Osteocyte (in vitro differentiated cells): ENCODE measurements around the gene CDC42EP1. TPM values are rescaled to one million over a fixed set of nuclear protein-coding genes. Genes with fewer than 3 reads are reported as not detected.
A peak's percentile ranks its signal among the peaks of the same experiment; 100 is the strongest.

ENCODE experiments used
- DNase-seq: peaks from one replicate; pipeline ENCODE4 v3.0.0; 2021; ENCODE audit warnings: mixed read lengths; ENCODE audit not compliant: unreplicated experiment; ENCODE audit errors: extremely low spot score
- H3K27ac Mint-ChIP-seq: one replicate; pipeline ENCODE4 v1.8.0; 2021; ENCODE audit warnings: mild to moderate bottlenecking, mixed read lengths; ENCODE audit not compliant: unreplicated experiment
- H3K27me3 Mint-ChIP-seq: one replicate; pipeline ENCODE4 v1.8.0; 2021; ENCODE audit warnings: mixed read lengths; ENCODE audit not compliant: unreplicated experiment
- H3K36me3 Mint-ChIP-seq: one replicate; pipeline ENCODE4 v1.8.0; 2021; ENCODE audit warnings: mixed read lengths; ENCODE audit not compliant: unreplicated experiment
- H3K4me1 Mint-ChIP-seq: one replicate; pipeline ENCODE4 v1.8.0; 2021; ENCODE audit warnings: mixed read lengths; ENCODE audit not compliant: unreplicated experiment
- H3K4me3 Mint-ChIP-seq: one replicate; pipeline ENCODE4 v1.8.0; 2021; ENCODE audit warnings: mild to moderate bottlenecking, moderate library complexity, mixed read lengths; ENCODE audit not compliant: unreplicated experiment
- H3K9me3 Mint-ChIP-seq: one replicate; pipeline ENCODE4 v1.8.0; 2021; ENCODE audit warnings: mixed read lengths; ENCODE audit not compliant: unreplicated experiment
- CTCF ChIP-seq: fragments of 200-600 bp; sonication (generic); IDR thresholded peaks from 2 replicates; pipeline ENCODE4 v1.5.0; 2021; ENCODE audit warnings: antibody characterized with exemption, mild to moderate bottlenecking, moderate library complexity
- total RNA-seq: library from RNA; stranded (reverse); gene quantifications from 2 replicates; pipeline ENCODE4 v1.2.1, GENCODE V29; 2021

Gene CDC42EP1
- total RNA-seq, 1 donor from 2014 or later = 282 TPM

DNA sequence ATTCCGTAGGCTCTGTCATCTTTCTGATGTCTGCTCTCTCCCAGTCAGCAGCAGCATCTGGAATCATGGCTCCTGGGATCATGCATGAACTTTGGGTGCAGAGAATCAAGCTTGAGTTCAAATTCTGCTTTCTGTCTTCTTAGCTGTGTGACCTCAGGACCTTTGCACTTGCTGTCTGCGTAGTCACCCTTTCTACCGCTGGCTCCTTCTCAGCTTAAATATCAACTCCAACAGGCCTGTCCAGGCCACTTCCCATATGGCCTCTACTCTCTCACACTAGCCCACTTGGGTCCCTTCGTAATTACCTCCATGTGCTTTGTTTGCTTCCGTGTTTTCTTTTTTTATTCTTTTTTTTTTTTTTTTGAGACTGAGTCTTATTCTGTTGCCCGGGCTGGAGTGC, 43.8 kb downstream of the CDC42EP1 start:
- TF ChIP-seq CTCF = no peak
- peaks cover 33% of the 10 kb centered on the region for H3K27me3 Mint-ChIP-seq
- H3K4me1 Mint-ChIP-seq = peaks cover 19% of the 10 kb centered on the region
- no peaks in the 10 kb centered on the region for H3K36me3 Mint-ChIP-seq
- H3K9me3 Mint-ChIP-seq = no peaks in the 10 kb centered on the region
- H3K27ac Mint-ChIP-seq = no peak overlapping the region
- no peak for DNase-seq
- H3K4me3 Mint-ChIP-seq = no peak overlapping the region

DNA sequence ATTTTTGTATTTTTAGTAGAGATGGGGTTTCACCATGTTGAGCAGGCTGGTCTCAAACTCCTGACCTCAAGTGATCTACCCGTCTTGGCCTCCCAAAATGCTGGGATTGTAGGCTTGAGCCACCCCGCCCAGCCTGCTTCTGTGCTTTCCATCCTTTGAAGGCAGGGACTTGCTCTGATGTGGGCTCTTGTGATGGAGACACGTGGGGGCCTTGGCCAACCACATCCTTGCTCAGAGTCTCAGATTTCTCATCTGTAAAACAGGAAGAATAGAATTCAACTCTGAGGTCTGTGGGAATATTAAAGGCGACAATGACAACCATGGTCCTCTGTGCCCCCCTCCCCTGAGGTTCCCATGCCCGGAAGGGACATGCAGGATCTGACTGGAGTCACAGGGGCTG, 44.6 kb downstream of the CDC42EP1 start:
- no peaks in the 10 kb centered on the region for H3K9me3 Mint-ChIP-seq
- peaks cover 26% of the 10 kb centered on the region for H3K4me1 Mint-ChIP-seq
- DNase-seq = no peak
- no peak overlapping the region for H3K4me3 Mint-ChIP-seq
- TF ChIP-seq CTCF = no peak
- peaks cover 33% of the 10 kb centered on the region for H3K27me3 Mint-ChIP-seq
- no peaks in the 10 kb centered on the region for H3K36me3 Mint-ChIP-seq
- H3K27ac Mint-ChIP-seq = no peak overlapping the region

- Mint-ChIP-seq H3K27ac (peak overlapping the region; percentile 99), H3K9me3 (no peaks in the 10 kb centered on the region), H3K27me3 (peaks cover 23% of the 10 kb centered on the region), H3K4me1 (peaks cover 37% of the 10 kb centered on the region), H3K4me3 (peak overlapping the region; percentile 81), H3K36me3 (no peaks in the 10 kb centered on the region)
- peak; percentile 94 for DNase-seq
- TF ChIP-seq CTCF = peak; percentile 100
These were observed 47.0 kb downstream of the CDC42EP1 start for GRCh38 chr22:37607010-37607934.

GRCh38 chr22:37607935-37608476, 47.7 kb downstream of the CDC42EP1 start:
- Mint-ChIP-seq H3K9me3 (no peaks in the 10 kb centered on the region), H3K27me3 (peaks cover 16% of the 10 kb centered on the region), H3K27ac (peak overlapping the region; percentile 99), H3K36me3 (no peaks in the 10 kb centered on the region), H3K4me3 (peak overlapping the region; percentile 81), H3K4me1 (peaks cover 34% of the 10 kb centered on the region)
- no peak for DNase-seq
- TF ChIP-seq CTCF = no peak

GRCh38 chr22:37608477-37609239, 48.4 kb downstream of the CDC42EP1 start, which contains the start of gene GGA1:
GGA1 (plus strand) TSS chr22:37608834; CDS start chr22:37608861, 27 bp downstream.
- Mint-ChIP-seq H3K27ac (peak within 1 kb of the TSS; percentile 99), H3K9me3 (no peaks in the 10 kb centered on the region), H3K4me3 (peak within 1 kb of the TSS; percentile 85), H3K27me3 (peaks cover 16% of the 10 kb centered on the region), H3K36me3 (no peaks in the 10 kb centered on the region), H3K4me1 (peaks cover 36% of the 10 kb centered on the region)
- no peak for TF ChIP-seq CTCF
- peak; percentile 98 for DNase-seq
